HFFc6 (cell line): Measurements from ENCODE around the gene CELF5. TPM values are rescaled to one million over a fixed set of nuclear protein-coding genes. Genes with fewer than 3 reads are reported as not detected.

Experiments
- DNase-seq: peaks from one replicate; pipeline ENCODE4 v3.0.0-alpha.2; 2018
- H3K27ac Mint-ChIP-seq: 2 replicates; pipeline ENCODE4 v1.8.0; 2020; ENCODE audit warnings: mild to moderate bottlenecking, mixed read lengths
- H3K27me3 Mint-ChIP-seq: 2 replicates; pipeline ENCODE4 v1.8.0; 2021; ENCODE audit warnings: mild to moderate bottlenecking, moderate library complexity, mixed read lengths; ENCODE audit not compliant: insufficient read depth
- H3K36me3 Mint-ChIP-seq: 2 replicates; pipeline ENCODE4 v1.8.0; 2021; ENCODE audit warnings: low read depth, mixed read lengths
- H3K4me1 Mint-ChIP-seq: 2 replicates; pipeline ENCODE4 v1.8.0; 2020; ENCODE audit warnings: low read depth, mixed read lengths
- H3K4me3 Mint-ChIP-seq: 2 replicates; pipeline ENCODE4 v1.8.0; 2020; ENCODE audit warnings: mild to moderate bottlenecking, moderate library complexity, mixed read lengths
- H3K9me3 Mint-ChIP-seq: 2 replicates; pipeline ENCODE4 v1.8.0; 2020; ENCODE audit warnings: mild to moderate bottlenecking, mixed read lengths
- CTCF ChIP-seq: fragments of 200-600 bp; sonication (generic); IDR thresholded peaks from 2 replicates; pipeline ENCODE4 v1.5.0; 2021; ENCODE audit warnings: antibody characterized with exemption, mild to moderate bottlenecking
- total RNA-seq, 6 experiments: library from RNA; stranded (reverse); fragmentation: NEBNext Ultra II Directional; extraction: Animal tissue kit (Norgen Biotek cat#: 25700); gene quantifications; 2 replicates in 1 of 6; 3 replicates in 5 of 6; pipeline ENCODE4 v1.2.3, GENCODE V29; 2021

Gene CELF5
- total RNA-seq, 6 experiments from 2014 or later = 0.20 to 0.46 (median 0.30) TPM; not detected in 3

GRCh38 chr19:3203805-3204645 is 20.4 kb upstream of the CELF5 start:
- Mint-ChIP-seq H3K9me3 (no peaks in the 10 kb centered on the region), H3K36me3 (no peaks in the 10 kb centered on the region), H3K27ac (no peak overlapping the region), H3K4me3 (no peak overlapping the region), H3K27me3 (peaks cover 2% of the 10 kb centered on the region), H3K4me1 (no peaks in the 10 kb centered on the region)
- no peak for DNase-seq
- TF ChIP-seq CTCF = no peak

GRCh38 chr19:3204646-3205275 is 19.7 kb upstream of the CELF5 start:
- TF ChIP-seq CTCF = no peak
- Mint-ChIP-seq H3K4me3 (no peak overlapping the region), H3K9me3 (no peaks in the 10 kb centered on the region), H3K4me1 (no peaks in the 10 kb centered on the region), H3K27me3 (peaks cover 2% of the 10 kb centered on the region), H3K36me3 (no peaks in the 10 kb centered on the region), H3K27ac (no peak overlapping the region)
- no peak for DNase-seq

- Mint-ChIP-seq H3K27ac (no peak overlapping the region), H3K36me3 (no peaks in the 10 kb centered on the region), H3K4me1 (no peaks in the 10 kb centered on the region), H3K27me3 (peaks cover 4% of the 10 kb centered on the region), H3K9me3 (no peaks in the 10 kb centered on the region), H3K4me3 (no peak overlapping the region)
- DNase-seq = no peak
- no peak for TF ChIP-seq CTCF
Observed at GRCh38 chr19:3206216-3206953, 18.1 kb upstream of the CELF5 start.

GRCh38 chr19:3207461-3208242 is 16.8 kb upstream of the CELF5 start:
- no peak for TF ChIP-seq CTCF

More at GRCh38 chr19:3207461-3208242, 16.8 kb upstream of the CELF5 start:
- peaks cover 4% of the 10 kb centered on the region for H3K27me3 Mint-ChIP-seq
- H3K4me1 Mint-ChIP-seq = no peaks in the 10 kb centered on the region
- no peak for DNase-seq
- H3K36me3 Mint-ChIP-seq = no peaks in the 10 kb centered on the region
- no peak overlapping the region for H3K27ac Mint-ChIP-seq
- no peaks in the 10 kb centered on the region for H3K9me3 Mint-ChIP-seq
- no peak overlapping the region for H3K4me3 Mint-ChIP-seq
